CD4-positive, alpha-beta T cell (primary cell): ENCODE results near the gene RPL32. TPM values are rescaled to one million over a fixed set of nuclear protein-coding genes. Genes with fewer than 3 reads are reported as not detected.
"Not testable (repeated sequence)": the region's sequence is repeated elsewhere in the genome, so short reads cannot be mapped to it uniquely, and the experiment has no call there.

Source experiments
- ATAC-seq: fragments of 200-7000 bp; cut with Tn5 transposase; one replicate; pipeline ENCODE4 v1.10.0; 2022; ENCODE audit warnings: mild to moderate bottlenecking; ENCODE audit not compliant: poor library complexity
- CTCF ChIA-PET: fragments of 350-600 bp; sonication (Branson Sonifier 250); formaldehyde crosslinking; loops from one replicate; lab custom pipeline; 2021; ENCODE audit warnings: antibody characterized with exemption, inconsistent platforms; lab: Charles Lee
- POLR2A ChIA-PET: fragments of 350-600 bp; sonication (Branson Sonifier 250); formaldehyde crosslinking; loops from one replicate; lab custom pipeline; 2021; ENCODE audit warnings: antibody characterized with exemption, inconsistent platforms; lab: Charles Lee
- DNase-seq, 14 experiments: peaks; one replicate each; pipeline ENCODE4 v3.0.0-alpha.2; 2013 to 2020; ENCODE audit warnings: mixed read lengths in 2 of 14
- H3K27ac ChIP-seq, 2 donors: one replicate each; pipeline versions ENCODE4 v1.5.1 to v1.7.0; 2013; ENCODE audit warnings: low read length in 2 of 2, low read depth in 1 of 2, mild to moderate bottlenecking in 1 of 2
- H3K27me3 ChIP-seq, 2 experiments: 1 replicate in 1 of 2; 2 replicates in 1 of 2; pipeline versions ENCODE4 v1.6.1 to v1.7.0; 2013; ENCODE audit warnings: low read length in 2 of 2, control low read depth in 1 of 2, mild to moderate bottlenecking in 1 of 2, moderate library complexity in 1 of 2; ENCODE audit not compliant: insufficient read depth in 2 of 2, control insufficient read depth in 1 of 2
- H3K36me3 ChIP-seq: one replicate; pipeline ENCODE4 v1.6.1; 2013; ENCODE audit warnings: low read length, control low read depth; ENCODE audit not compliant: insufficient read depth
- H3K4me1 ChIP-seq: one replicate; pipeline ENCODE4 v1.6.1; 2013; ENCODE audit warnings: low read length, control low read depth; ENCODE audit not compliant: insufficient read depth
- H3K4me3 ChIP-seq: one replicate; pipeline ENCODE4 v1.5.1; 2013; ENCODE audit warnings: mild to moderate bottlenecking, low read length, moderate library complexity
- H3K9me3 ChIP-seq, 2 experiments: 1 replicate in 1 of 2; 2 replicates in 1 of 2; pipeline versions ENCODE4 v1.6.1 to v1.7.0; 2013; ENCODE audit warnings: low read length in 2 of 2, mild to moderate bottlenecking in 2 of 2, control low read depth in 1 of 2, moderate library complexity in 1 of 2; ENCODE audit not compliant: control insufficient read depth in 1 of 2, insufficient read depth in 1 of 2
- H3K27ac Mint-ChIP-seq: one replicate; pipeline ENCODE4 v1.8.0; 2020; ENCODE audit warnings: mixed read lengths
- H3K27me3 Mint-ChIP-seq: one replicate; pipeline ENCODE4 v1.8.0; 2021; ENCODE audit warnings: mixed read lengths
- H3K36me3 Mint-ChIP-seq: one replicate; pipeline ENCODE4 v1.8.0; 2021; ENCODE audit warnings: low read depth, mixed read lengths
- H3K4me1 Mint-ChIP-seq: one replicate; pipeline ENCODE4 v1.8.0; 2021; ENCODE audit warnings: low read depth, mixed read lengths
- H3K4me3 Mint-ChIP-seq: one replicate; pipeline ENCODE4 v1.8.0; 2020; ENCODE audit warnings: mild to moderate bottlenecking, mixed read lengths
- H3K9me3 Mint-ChIP-seq: one replicate; pipeline ENCODE4 v1.8.0; 2020; ENCODE audit warnings: mixed read lengths
- CTCF ChIP-seq: fragments of 200-600 bp; IDR thresholded peaks from one replicate; pipeline ENCODE4 v1.8.0; 2022; ENCODE audit warnings: antibody characterized with exemption, mild to moderate bottlenecking
- intact Hi-C, 2 experiments: fragments of 100-400 bp; cut with DNase I in 1 of 2; cut with micrococcal nuclease in 1 of 2; formaldehyde crosslinking; loops; one replicate each; pipeline versions ENCODE4 v1.15.1 to v1.9.0; 2023 to 2025; cut with DNase I, micrococcal nuclease
- total RNA-seq, 174 experiments: library from RNA in 2 of 174; stranded (reverse) in 2 of 174; gene quantifications; one replicate each; pipeline ENCODE4 v1.2.3 and lab custom pipeline; 2021 to 2026

The RPL32 gene
- total RNA-seq, 2 experiments from 2014 or later = 4,308 to 4,667 TPM

- intact Hi-C loops = loop anchor here in 1 of 2 experiments (2.0 kb wide), 1 partner anchor 14 kb away; no protein-coding TSS in a partner anchor
- ATAC-seq (peak; percentile 92), DNase-seq (peak in 12 of 14 experiments; percentile 7 to 69 (median 32))
- H3K4me3 ChIP-seq = peak within 1 kb of the TSS; percentile 68
- Mint-ChIP-seq H3K36me3 (no peaks in the 10 kb centered on the region), H3K4me1 (peaks cover 29% of the 10 kb centered on the region), H3K27ac (peak within 1 kb of the TSS; percentile 23), H3K27me3 (no peaks in the 10 kb centered on the region), H3K4me3 (peak within 1 kb of the TSS; percentile 93), H3K9me3 (no peaks in the 10 kb centered on the region)
- no peaks in the 10 kb centered on the region for H3K9me3 ChIP-seq
- H3K36me3 ChIP-seq = no peaks in the 10 kb centered on the region
- ChIA-PET CTCF (interaction anchor here (0.5 to 2.7 kb wide), 6 partner anchors 9 to 241 kb away, joined by 3 to 16 read pairs (median 3); no protein-coding TSS in a partner anchor), POLR2A (interaction anchor here (0.9 to 2.3 kb wide), 5 partner anchors 14 to 314 kb away, joined by 3 to 26 read pairs (median 5); partner anchors contain the start of genes RAF1 and RPL32)
- H3K4me1 ChIP-seq = peaks cover 13% of the 10 kb centered on the region
- TF ChIP-seq CTCF = no peak
- no peaks in the 10 kb centered on the region for H3K27me3 ChIP-seq
- no peak within 1 kb of the TSS for H3K27ac ChIP-seq
Measured at GRCh38 chr3:12796171-12797123, 44.9 kb downstream of the RPL32 start, which contains the start of gene CAND2. Gene CAND2 (plus strand): TSS chr3:12796680. CDS start chr3:12796721, 41 bp downstream.

GRCh38 chr3:12793701-12794100 is 47.7 kb downstream of the RPL32 start:
- ChIA-PET CTCF (no interaction called here), POLR2A (no interaction called here)
- DNase-seq (no peak), ATAC-seq (no peak)
- intact Hi-C loops = no loop called here
- Mint-ChIP-seq H3K36me3 (no peaks in the 10 kb centered on the region), H3K27ac (no peak overlapping the region), H3K4me1 (peaks cover 29% of the 10 kb centered on the region), H3K4me3 (no peak overlapping the region), H3K27me3 (no peaks in the 10 kb centered on the region), H3K9me3 (no peaks in the 10 kb centered on the region)
- Histone ChIP-seq H3K27ac (no peak overlapping the region), H3K27me3 (no peaks in the 10 kb centered on the region), H3K4me1 (peaks cover 13% of the 10 kb centered on the region), H3K9me3 (no peaks in the 10 kb centered on the region), H3K36me3 (no peaks in the 10 kb centered on the region), H3K4me3 (no peak overlapping the region)
- TF ChIP-seq CTCF = no peak

GRCh38 chr3:12791430-12791829 is 49.9 kb downstream of the RPL32 start:
- no peak overlapping the region for H3K27ac ChIP-seq
- Mint-ChIP-seq H3K27me3 (no peaks in the 10 kb centered on the region), H3K4me1 (peaks cover 14% of the 10 kb centered on the region), H3K9me3 (no peaks in the 10 kb centered on the region), H3K27ac (no peak overlapping the region), H3K36me3 (no peaks in the 10 kb centered on the region), H3K4me3 (no peak overlapping the region)
- ChIA-PET POLR2A (no interaction called here), CTCF (interaction anchor here (1.3 kb wide), 1 partner anchor 19 kb away, joined by 3 read pairs; no protein-coding TSS in a partner anchor)
- intact Hi-C loops = no loop called here
- H3K4me1 ChIP-seq = peaks cover 7% of the 10 kb centered on the region
- no peak overlapping the region for H3K4me3 ChIP-seq
- no peak for ATAC-seq
- no peak for DNase-seq
- TF ChIP-seq CTCF = no peak
- H3K27me3 ChIP-seq = no peaks in the 10 kb centered on the region
- H3K9me3 ChIP-seq = no peaks in the 10 kb centered on the region
- H3K36me3 ChIP-seq = no peaks in the 10 kb centered on the region

GRCh38 chr3:12787967-12788690 is 53.2 kb downstream of the RPL32 start:
- peaks cover 22% of the 10 kb centered on the region for H3K27me3 Mint-ChIP-seq
- ChIA-PET CTCF (interaction anchor here (0.6 to 2.2 kb wide), 5 partner anchors 8 to 65 kb away, joined by 3 to 15 read pairs (median 3); partner anchors contain the start of genes CAND2 and RPL32), POLR2A (interaction anchor here (1.0 kb wide), 1 partner anchor 22 kb away, joined by 3 read pairs; no protein-coding TSS in a partner anchor)
- not testable (repeated sequence) for ATAC-seq, H3K9me3 Mint-ChIP-seq, H3K27ac ChIP-seq, H3K27me3 ChIP-seq, H3K36me3 Mint-ChIP-seq, H3K4me3 Mint-ChIP-seq, H3K4me1 ChIP-seq, DNase-seq, H3K36me3 ChIP-seq, H3K27ac Mint-ChIP-seq, H3K9me3 ChIP-seq, H3K4me3 ChIP-seq, H3K4me1 Mint-ChIP-seq
- intact Hi-C loops = loop anchor here (1.0 to 2.0 kb wide), 2 partner anchors 21 to 104 kb away; no protein-coding TSS in a partner anchor
